GM12872 (cell line): ENCODE results near the gene ZIC4.

Experiments used
- TF ChIP-seq, protein P1 (sequence below): IDR thresholded peaks from 3 replicates; pipeline ENCODE4 v1.5.1; 2011; ENCODE audit warnings: low read depth, mild to moderate bottlenecking, low read length, moderate library complexity; ENCODE audit not compliant: insufficient read depth

The ZIC4 gene

DNA sequence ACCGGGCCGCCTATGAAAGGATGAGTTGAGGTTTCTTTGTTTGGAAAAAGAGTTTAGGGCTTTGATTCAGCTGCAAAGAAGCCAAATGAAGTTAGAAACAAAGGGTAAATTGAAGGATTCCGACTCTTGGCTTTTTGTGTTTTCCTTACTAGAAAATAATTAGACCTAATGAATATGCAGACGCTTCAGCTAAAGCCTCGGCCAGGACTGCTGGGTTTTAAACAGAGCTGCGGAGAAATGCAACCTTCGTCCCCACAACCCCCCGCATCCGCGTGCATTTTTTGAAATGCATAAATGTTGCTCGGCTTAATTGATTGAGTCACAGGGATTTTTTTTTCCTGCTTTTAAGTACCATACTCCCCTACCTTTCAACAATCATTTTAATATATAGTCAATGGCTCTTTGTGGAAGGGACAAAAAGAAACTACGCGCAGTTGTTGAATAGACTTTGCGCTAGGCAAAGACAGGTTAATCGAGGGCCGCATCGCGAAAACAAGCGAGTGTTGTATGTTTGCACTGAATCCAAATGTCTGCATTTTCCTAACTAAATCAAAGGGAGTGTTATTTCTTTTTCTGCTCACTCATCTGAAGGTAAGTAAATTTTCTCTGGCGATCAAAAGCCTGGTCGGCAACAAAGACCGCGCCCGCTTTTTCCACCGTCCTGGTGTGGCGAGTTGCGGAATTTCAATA lies 1.3 kb upstream of the ZIC4 start:
- TF ChIP-seq, protein P1, sequence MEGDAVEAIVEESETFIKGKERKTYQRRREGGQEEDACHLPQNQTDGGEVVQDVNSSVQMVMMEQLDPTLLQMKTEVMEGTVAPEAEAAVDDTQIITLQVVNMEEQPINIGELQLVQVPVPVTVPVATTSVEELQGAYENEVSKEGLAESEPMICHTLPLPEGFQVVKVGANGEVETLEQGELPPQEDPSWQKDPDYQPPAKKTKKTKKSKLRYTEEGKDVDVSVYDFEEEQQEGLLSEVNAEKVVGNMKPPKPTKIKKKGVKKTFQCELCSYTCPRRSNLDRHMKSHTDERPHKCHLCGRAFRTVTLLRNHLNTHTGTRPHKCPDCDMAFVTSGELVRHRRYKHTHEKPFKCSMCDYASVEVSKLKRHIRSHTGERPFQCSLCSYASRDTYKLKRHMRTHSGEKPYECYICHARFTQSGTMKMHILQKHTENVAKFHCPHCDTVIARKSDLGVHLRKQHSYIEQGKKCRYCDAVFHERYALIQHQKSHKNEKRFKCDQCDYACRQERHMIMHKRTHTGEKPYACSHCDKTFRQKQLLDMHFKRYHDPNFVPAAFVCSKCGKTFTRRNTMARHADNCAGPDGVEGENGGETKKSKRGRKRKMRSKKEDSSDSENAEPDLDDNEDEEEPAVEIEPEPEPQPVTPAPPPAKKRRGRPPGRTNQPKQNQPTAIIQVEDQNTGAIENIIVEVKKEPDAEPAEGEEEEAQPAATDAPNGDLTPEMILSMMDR: no peak

DNA sequence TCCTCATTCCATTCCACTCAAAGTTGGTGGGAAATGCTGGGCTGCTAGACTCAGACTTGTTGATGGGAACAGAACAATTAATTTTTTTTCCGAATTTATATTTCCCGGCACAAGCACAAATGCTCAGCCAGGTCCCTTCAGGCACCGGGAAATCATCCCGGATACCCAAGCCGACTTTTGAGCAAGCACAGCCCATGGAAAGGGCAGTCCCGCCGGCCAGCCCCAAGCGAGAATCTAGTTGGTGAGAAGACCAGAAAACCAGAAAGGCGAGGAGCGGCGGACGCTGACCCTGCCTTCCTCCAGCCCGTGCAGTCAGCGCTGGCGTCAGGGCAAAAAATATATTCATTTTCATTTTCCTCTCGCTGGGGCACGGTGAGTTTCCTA lies 763 bp upstream of the ZIC4 start:
- TF ChIP-seq, protein P1: no peak

DNA sequence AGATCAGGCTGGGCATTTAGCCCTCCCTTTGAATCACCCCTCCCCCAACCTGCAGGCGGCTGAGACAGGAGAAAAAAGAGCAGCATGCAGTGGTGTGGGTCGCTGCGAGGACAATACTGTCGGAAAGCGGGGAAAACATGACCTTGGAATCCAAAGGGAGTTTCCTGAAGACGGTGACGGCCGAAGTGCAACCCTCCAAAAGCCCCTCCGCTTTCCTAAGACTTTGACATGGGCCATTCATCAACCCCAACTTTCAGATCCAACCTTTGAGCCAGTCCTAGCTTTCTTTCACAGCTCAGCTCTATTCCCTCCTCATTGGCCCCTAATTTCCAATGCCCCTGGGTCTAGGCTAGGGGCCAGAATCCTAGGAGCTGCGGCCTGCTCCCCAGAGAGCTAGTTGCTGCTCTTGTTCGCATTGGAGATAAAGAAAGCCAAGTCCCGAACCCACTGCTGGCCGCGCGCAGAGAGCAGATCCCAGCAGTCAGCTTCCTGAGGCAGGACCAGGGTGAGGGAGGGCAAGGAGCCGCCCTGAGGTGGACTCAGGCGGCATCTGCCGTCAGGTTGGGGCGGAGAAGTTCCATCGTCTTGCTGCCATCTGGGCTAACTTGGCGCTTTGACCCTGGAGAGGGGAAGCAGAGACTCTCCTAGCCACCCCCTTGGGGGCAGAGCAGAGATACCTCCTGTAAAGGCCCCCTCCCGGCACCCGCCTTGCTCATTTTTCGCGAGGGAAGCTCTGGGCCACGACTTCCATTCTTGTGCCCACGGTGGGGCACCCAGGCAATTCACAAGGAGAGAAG lies 914 bp downstream of the ZIC4 start:
- TF ChIP-seq, protein P1: no peak

DNA sequence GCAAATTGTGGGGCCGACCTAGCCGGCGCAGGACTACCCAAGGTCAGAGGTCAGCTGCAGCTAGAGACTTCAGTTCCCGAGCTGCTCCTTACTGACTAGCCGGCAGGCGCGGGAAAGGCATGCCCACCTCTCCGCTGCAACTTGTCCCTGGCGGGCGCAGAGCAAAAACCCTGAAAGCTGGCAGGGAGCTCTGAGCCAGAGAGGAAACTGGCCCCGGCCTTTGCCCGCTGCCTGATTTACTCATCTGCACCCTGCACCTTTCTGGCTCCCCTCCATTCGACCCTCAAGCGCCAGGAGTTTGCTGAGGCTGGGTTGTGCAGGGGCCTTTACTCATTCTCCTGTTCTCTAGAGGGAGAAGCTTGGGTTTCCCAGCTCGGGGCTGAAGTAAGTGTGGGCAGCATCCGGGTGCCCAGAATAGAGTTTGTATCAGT lies 1.5 kb downstream of the ZIC4 start:
- TF ChIP-seq, protein P1: no peak

DNA sequence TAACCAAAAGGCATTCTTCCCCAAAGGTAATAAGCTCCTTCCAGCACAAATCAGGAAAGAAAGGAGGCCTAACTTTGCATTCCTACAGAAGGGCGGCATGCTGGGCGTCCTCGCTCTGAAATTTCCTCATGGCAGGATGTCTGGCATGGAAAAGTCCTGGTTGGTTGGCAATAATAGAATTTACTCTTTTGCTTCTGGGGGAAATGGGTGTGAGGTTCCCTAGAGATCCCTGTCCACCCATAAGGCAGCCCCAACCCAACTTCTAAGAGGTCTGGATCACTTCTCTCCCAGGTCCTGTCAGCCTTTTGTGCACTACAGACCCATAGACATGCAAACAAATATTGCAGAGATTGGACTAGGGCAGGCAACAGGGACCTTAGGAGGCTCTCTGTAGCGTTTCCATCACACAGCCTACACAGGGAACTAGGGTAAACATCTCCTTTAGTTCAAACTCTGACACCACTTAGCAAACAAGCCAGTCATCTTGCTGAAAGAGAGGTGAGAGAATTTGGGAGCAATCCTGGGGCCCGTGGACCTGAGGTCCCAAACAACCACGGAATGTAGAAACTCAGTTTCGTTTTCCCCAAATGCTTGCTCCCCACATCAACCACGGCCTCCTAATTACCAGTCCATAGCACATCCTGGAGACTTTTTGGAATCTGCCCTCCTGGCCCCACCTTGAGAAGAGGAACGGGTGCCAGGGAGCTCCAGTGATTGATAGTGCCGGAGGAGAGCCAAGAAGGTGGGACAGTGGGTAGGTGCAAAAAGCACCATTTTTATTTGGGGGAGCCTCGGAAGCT lies 2.1 kb downstream of the ZIC4 start:
- TF ChIP-seq, protein P1: no peak

DNA sequence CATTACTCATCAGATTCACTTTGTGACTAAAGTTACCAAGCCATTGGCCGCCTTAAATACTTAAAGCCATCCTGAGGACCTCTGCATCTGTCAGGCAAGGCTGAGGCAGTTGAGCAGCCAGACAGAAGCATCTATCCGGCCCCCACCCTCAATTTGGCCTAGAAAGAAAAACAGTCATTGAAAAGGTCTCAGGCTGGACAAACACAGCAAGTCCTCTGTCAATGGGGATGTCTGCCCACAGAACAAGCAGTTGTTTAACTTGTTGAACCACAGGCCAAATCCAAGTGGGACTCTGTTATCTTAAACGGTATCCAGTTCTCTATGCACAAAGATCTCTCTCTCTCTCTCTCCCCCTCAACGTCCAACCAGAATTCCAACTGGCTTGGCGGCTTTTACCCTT lies 2.8 kb downstream of the ZIC4 start:
- TF ChIP-seq, protein P1: no peak

DNA sequence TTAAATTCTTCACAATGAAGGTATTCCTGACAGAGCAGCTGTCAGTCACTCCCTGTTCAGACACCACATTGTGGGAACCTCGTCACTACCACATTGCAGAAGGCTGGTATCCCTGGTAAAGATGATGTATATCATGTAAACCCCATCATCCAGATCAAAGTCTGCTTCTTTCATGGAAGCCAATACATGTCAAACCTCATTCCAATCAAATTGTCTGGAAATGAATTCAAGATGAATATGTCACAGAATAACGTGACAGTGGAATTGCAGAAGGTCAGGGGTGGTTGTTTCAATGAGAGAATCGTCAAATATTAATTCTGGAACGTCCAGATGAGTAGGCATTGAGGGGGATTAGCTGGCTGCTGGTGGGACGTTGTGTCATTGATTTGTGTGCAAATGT lies 4.2 kb downstream of the ZIC4 start:
- TF ChIP-seq, protein P1: no peak
